ENCODE measurements around the gene ATP11B. TPM values are rescaled to one million over a fixed set of nuclear protein-coding genes. Genes with fewer than 3 reads are reported as not detected.
A peak's percentile ranks its signal among the peaks of the same experiment; 100 is the strongest.

The ATP11B gene
- total and polyA plus RNA-seq, 9 of the 15 experiments (the other 6 are each of a cell fraction or from before 2014, with no cell fraction given): 11.9 to 68.7 (median 41.8) TPM

DNA sequence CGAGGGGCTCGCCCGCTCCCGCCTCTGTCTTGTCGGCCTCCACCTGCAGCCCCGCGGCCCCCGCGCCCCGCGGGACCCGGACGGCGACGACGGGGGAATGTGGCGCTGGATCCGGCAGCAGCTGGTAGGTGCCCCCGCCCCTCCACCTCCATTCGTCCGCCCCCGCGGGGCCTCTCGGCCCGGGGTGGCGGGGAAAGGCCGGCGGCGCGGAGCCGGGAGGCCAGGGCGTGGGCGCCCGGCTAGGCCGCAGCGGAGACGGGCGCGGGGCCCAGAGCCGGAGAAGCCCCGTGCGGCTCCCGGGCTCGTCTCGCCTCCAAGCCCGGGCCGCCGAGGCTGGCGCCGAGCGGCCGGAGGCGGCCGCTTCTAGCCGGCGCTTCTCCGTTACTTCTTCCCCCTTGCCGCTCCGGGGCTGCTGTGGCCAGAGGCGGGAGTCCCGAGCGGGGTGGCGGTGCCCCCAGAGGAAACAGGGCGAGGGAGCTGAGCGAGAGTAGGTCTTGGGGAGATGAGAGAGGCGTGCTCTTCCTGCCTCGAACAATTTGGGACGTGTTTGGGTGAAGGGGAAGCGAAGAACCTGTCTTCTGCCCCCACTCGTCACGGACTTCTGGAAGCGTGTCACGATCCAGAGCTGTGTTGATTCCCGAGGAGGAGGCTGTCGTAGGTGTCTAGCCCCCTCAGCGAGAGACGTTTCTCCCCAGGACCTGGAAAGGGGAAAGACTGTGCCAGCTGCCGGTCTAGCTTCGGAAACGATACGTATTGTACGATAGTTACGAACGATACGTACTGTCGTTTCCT lies 555 bp downstream of the ATP11B start (continued):
- TF ChIP-seq, protein P1, sequence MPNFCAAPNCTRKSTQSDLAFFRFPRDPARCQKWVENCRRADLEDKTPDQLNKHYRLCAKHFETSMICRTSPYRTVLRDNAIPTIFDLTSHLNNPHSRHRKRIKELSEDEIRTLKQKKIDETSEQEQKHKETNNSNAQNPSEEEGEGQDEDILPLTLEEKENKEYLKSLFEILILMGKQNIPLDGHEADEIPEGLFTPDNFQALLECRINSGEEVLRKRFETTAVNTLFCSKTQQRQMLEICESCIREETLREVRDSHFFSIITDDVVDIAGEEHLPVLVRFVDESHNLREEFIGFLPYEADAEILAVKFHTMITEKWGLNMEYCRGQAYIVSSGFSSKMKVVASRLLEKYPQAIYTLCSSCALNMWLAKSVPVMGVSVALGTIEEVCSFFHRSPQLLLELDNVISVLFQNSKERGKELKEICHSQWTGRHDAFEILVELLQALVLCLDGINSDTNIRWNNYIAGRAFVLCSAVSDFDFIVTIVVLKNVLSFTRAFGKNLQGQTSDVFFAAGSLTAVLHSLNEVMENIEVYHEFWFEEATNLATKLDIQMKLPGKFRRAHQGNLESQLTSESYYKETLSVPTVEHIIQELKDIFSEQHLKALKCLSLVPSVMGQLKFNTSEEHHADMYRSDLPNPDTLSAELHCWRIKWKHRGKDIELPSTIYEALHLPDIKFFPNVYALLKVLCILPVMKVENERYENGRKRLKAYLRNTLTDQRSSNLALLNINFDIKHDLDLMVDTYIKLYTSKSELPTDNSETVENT (CRISPR knock-in tag; IDR thresholded peaks at IDR 0.05): peak; percentile 57
- TF ChIP-seq GABPB1 (CRISPR knock-in tag; IDR thresholded peaks at IDR 0.05) (peak; percentile 12; the same call in 1 of the 2 replicates), SIN3A (IDR thresholded peaks at IDR 0.05; ENCODE audit: borderline replicate concordance in 2 of 2, control insufficient read depth in 1 of 2, low read depth in 2 of 2, low read length in 2 of 2) (peak; percentile 46 to 65; a peak in 3 of 4 replicates), ZBTB17 (CRISPR knock-in tag; IDR thresholded peaks at IDR 0.05) (0 out of 2 replicates have a peak, but pooled peaks have one; percentile 12), SRSF3 (IDR thresholded peaks at IDR 0.05; ENCODE audit: insufficient read depth, low read length) (peak; percentile 55; the same call in 1 of the 2 replicates), ZNF561 (CRISPR knock-in tag; conservative IDR thresholded peaks at IDR 0.05) (no peak), ZNF57 (CRISPR knock-in tag; IDR thresholded peaks at IDR 0.05) (no peak), BCL6 (CRISPR knock-in tag; IDR thresholded peaks at IDR 0.05) (no peak), IRF2 (CRISPR knock-in tag; IDR thresholded peaks at IDR 0.05) (no peak), POLR2G (IDR thresholded peaks at IDR 0.05; ENCODE audit: low read depth, low read length) (peak; percentile 76), ILF3 (IDR thresholded peaks at IDR 0.05; ENCODE audit: borderline replicate concordance) (peak; percentile 61; the same call in 1 of the 2 replicates), BRD4 (IDR thresholded peaks at IDR 0.05) (0 out of 2 replicates have a peak, but pooled peaks have one; percentile 1), DMBX1 (CRISPR knock-in tag; IDR thresholded peaks at IDR 0.05; ENCODE audit: borderline replicate concordance) (no peak), RBFOX2 (IDR thresholded peaks at IDR 0.05; ENCODE audit: low read depth, low read length) (peak; percentile 83), SAP30 (IDR thresholded peaks at IDR 0.05; ENCODE audit: borderline replicate concordance, insufficient read depth, low read depth, low read length, poor library complexity, severe bottlenecking) (peak; percentile 55)
- TF ChIP-seq, protein P2, sequence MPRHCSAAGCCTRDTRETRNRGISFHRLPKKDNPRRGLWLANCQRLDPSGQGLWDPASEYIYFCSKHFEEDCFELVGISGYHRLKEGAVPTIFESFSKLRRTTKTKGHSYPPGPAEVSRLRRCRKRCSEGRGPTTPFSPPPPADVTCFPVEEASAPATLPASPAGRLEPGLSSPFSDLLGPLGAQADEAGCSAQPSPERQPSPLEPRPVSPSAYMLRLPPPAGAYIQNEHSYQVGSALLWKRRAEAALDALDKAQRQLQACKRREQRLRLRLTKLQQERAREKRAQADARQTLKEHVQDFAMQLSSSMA (CRISPR knock-in tag; IDR thresholded peaks at IDR 0.05): no peak
- TF ChIP-seq, protein P3, sequence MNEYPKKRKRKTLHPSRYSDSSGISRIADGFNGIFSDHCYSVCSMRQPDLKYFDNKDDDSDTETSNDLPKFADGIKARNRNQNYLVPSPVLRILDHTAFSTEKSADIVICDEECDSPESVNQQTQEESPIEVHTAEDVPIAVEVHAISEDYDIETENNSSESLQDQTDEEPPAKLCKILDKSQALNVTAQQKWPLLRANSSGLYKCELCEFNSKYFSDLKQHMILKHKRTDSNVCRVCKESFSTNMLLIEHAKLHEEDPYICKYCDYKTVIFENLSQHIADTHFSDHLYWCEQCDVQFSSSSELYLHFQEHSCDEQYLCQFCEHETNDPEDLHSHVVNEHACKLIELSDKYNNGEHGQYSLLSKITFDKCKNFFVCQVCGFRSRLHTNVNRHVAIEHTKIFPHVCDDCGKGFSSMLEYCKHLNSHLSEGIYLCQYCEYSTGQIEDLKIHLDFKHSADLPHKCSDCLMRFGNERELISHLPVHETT (CRISPR knock-in tag; conservative IDR thresholded peaks at IDR 0.05 in 1 of 2, IDR thresholded peaks at IDR 0.05 in 1 of 2): peak in 1 of 2 experiments; percentile 45; a peak in 2 of 4 replicates
